Nephron (organoid): ENCODE measurements around the gene ARHGEF16.

Experiments
- H3K27ac Mint-ChIP-seq, 3 experiments: 2 replicates each; pipeline ENCODE4 v1.8.0; 2020; ENCODE audit warnings: mixed read lengths in 3 of 3, mild to moderate bottlenecking in 2 of 3, moderate library complexity in 1 of 3
- H3K27me3 Mint-ChIP-seq: 2 replicates; pipeline ENCODE4 v1.8.0; 2021; ENCODE audit warnings: low read depth, mild to moderate bottlenecking, moderate library complexity, mixed read lengths
- H3K36me3 Mint-ChIP-seq: 2 replicates; pipeline ENCODE4 v1.8.0; 2020; ENCODE audit warnings: low read depth, mixed read lengths
- H3K4me1 Mint-ChIP-seq: 2 replicates; pipeline ENCODE4 v1.8.0; 2020; ENCODE audit warnings: mixed read lengths
- H3K4me3 Mint-ChIP-seq, 3 experiments: 2 replicates each; pipeline ENCODE4 v1.8.0; 2020; ENCODE audit warnings: mild to moderate bottlenecking in 3 of 3, mixed read lengths in 3 of 3, moderate library complexity in 2 of 3
- H3K9me3 Mint-ChIP-seq: 2 replicates; pipeline ENCODE4 v1.8.0; 2020; ENCODE audit warnings: mixed read lengths
- CTCF ChIP-seq, 3 experiments: fragments of 200-600 bp; sonication (generic); IDR thresholded peaks; one replicate each; pipeline ENCODE4 v1.5.0; 2021; ENCODE audit warnings: antibody characterized with exemption in 3 of 3; ENCODE audit not compliant: unreplicated experiment in 3 of 3

ARHGEF16 gene

GRCh38 chr1:3495776-3496745 is 41.6 kb downstream of the ARHGEF16 start:
- no peaks in the 10 kb centered on the region for H3K27me3 Mint-ChIP-seq
- H3K4me3 Mint-ChIP-seq, result no peak overlapping the region
- TF ChIP-seq CTCF (IDR thresholded peaks at IDR 0.05; ENCODE audit: unreplicated experiment in 3 of 3), result no peak
- H3K27ac Mint-ChIP-seq, result no peak overlapping the region
- H3K9me3 Mint-ChIP-seq, result no peaks in the 10 kb centered on the region
- H3K4me1 Mint-ChIP-seq, result no peaks in the 10 kb centered on the region
- H3K36me3 Mint-ChIP-seq, result no peaks in the 10 kb centered on the region

- H3K4me1 Mint-ChIP-seq, result no peaks in the 10 kb centered on the region
- no peaks in the 10 kb centered on the region for H3K9me3 Mint-ChIP-seq
- TF ChIP-seq CTCF (IDR thresholded peaks at IDR 0.05; ENCODE audit: unreplicated experiment in 3 of 3), result no peak
- no peaks in the 10 kb centered on the region for H3K36me3 Mint-ChIP-seq
- no peak overlapping the region for H3K4me3 Mint-ChIP-seq
- H3K27ac Mint-ChIP-seq, result no peak overlapping the region
- no peaks in the 10 kb centered on the region for H3K27me3 Mint-ChIP-seq
Observed at GRCh38 chr1:3496916-3497315, 42.5 kb downstream of the ARHGEF16 start.

- H3K9me3 Mint-ChIP-seq, result no peaks in the 10 kb centered on the region
- H3K4me1 Mint-ChIP-seq, result no peaks in the 10 kb centered on the region
- H3K27me3 Mint-ChIP-seq, result no peaks in the 10 kb centered on the region
- no peaks in the 10 kb centered on the region for H3K36me3 Mint-ChIP-seq
- H3K4me3 Mint-ChIP-seq, result no peak overlapping the region
- no peak for TF ChIP-seq CTCF (IDR thresholded peaks at IDR 0.05; ENCODE audit: unreplicated experiment in 3 of 3)
- no peak overlapping the region for H3K27ac Mint-ChIP-seq
Observed at GRCh38 chr1:3497521-3497920, 43.1 kb downstream of the ARHGEF16 start.

GRCh38 chr1:3498246-3498930 is 43.9 kb downstream of the ARHGEF16 start:
- no peak for TF ChIP-seq CTCF (IDR thresholded peaks at IDR 0.05; ENCODE audit: unreplicated experiment in 3 of 3)
- H3K9me3 Mint-ChIP-seq, result no peaks in the 10 kb centered on the region

GRCh38 chr1:3498986-3499385 is 44.5 kb downstream of the ARHGEF16 start:
- Mint-ChIP-seq H3K9me3 (no peaks in the 10 kb centered on the region), H3K27me3 (no peaks in the 10 kb centered on the region), H3K4me3 (no peak overlapping the region), H3K4me1 (no peaks in the 10 kb centered on the region), H3K27ac (no peak overlapping the region), H3K36me3 (no peaks in the 10 kb centered on the region)
- no peak for TF ChIP-seq CTCF (IDR thresholded peaks at IDR 0.05; ENCODE audit: unreplicated experiment in 3 of 3)

More at GRCh38 chr1:3498246-3498930, 43.9 kb downstream of the ARHGEF16 start:
- H3K36me3 Mint-ChIP-seq, result no peaks in the 10 kb centered on the region
- H3K27me3 Mint-ChIP-seq, result no peaks in the 10 kb centered on the region
- no peak overlapping the region for H3K4me3 Mint-ChIP-seq
- H3K4me1 Mint-ChIP-seq, result no peaks in the 10 kb centered on the region
- H3K27ac Mint-ChIP-seq, result no peak overlapping the region
